ENCODE data around the gene LPIN2.
"Not testable (repeated sequence)": the region's sequence is repeated elsewhere in the genome, so short reads cannot be mapped to it uniquely, and the experiment has no call there.

Gene LPIN2

GRCh38 chr18:3013024-3013804, at the start of gene LPIN2:
TSS of gene LPIN2 (minus strand) at chr18:3013144. CDS start at chr18:2960840, 52,304 bp downstream.
- DNase-seq = peak; percentile 97

- no peak for DNase-seq
These were observed 48.8 kb upstream of the LPIN2 start for GRCh38 chr18:3061581-3062312.

GRCh38 chr18:3060667-3061580, 48.0 kb upstream of the LPIN2 start:
- DNase-seq = no peak

- peak; percentile 21 for DNase-seq
These were observed 46.3 kb upstream of the LPIN2 start for GRCh38 chr18:3059272-3059671.

GRCh38 chr18:3058328-3059191, 45.6 kb upstream of the LPIN2 start:
- DNase-seq = no peak

- DNase-seq = no peak
These were observed 44.6 kb upstream of the LPIN2 start for GRCh38 chr18:3057526-3057925.

GRCh38 chr18:3056311-3056710, 43.4 kb upstream of the LPIN2 start:
- DNase-seq = no peak

GRCh38 chr18:3055816-3056215, 42.9 kb upstream of the LPIN2 start:
- DNase-seq = no peak

GRCh38 chr18:3055186-3055728, 42.3 kb upstream of the LPIN2 start:
- no peak for DNase-seq

- no peak for DNase-seq
These were observed 41.8 kb upstream of the LPIN2 start for GRCh38 chr18:3054780-3055179.

GRCh38 chr18:3054214-3054613, 41.3 kb upstream of the LPIN2 start:
- no peak for DNase-seq

- DNase-seq = no peak
These were observed 40.1 kb upstream of the LPIN2 start for GRCh38 chr18:3053081-3053480.

GRCh38 chr18:3052411-3052758, 39.4 kb upstream of the LPIN2 start:
- DNase-seq = no peak

GRCh38 chr18:3051718-3052410, 38.9 kb upstream of the LPIN2 start:
- DNase-seq = peak; percentile 60

GRCh38 chr18:3049897-3050454, 37.0 kb upstream of the LPIN2 start:
- not testable (repeated sequence) for DNase-seq

GRCh38 chr18:3048820-3049349, 35.9 kb upstream of the LPIN2 start:
- no peak for DNase-seq

- DNase-seq = no peak
These were observed 35.2 kb upstream of the LPIN2 start for GRCh38 chr18:3048121-3048520.

GRCh38 chr18:3046216-3046808, 33.4 kb upstream of the LPIN2 start:
- DNase-seq = no peak

- peak; percentile 27 for DNase-seq
These were observed 32.2 kb upstream of the LPIN2 start for GRCh38 chr18:3044931-3045698.

GRCh38 chr18:3042379-3042778, 29.4 kb upstream of the LPIN2 start:
- DNase-seq = no peak
